MV-4-11 (cell line): Measurements from ENCODE around the gene CEACAM8.
"Not testable (repeated sequence)": the region's sequence is repeated elsewhere in the genome, so short reads cannot be mapped to it uniquely, and the experiment has no call there.

Experiments
- DNase-seq: peaks from one replicate; lab custom pipeline; 2025; lab: John Stamatoyannopoulos, UW

Gene CEACAM8

DNA sequence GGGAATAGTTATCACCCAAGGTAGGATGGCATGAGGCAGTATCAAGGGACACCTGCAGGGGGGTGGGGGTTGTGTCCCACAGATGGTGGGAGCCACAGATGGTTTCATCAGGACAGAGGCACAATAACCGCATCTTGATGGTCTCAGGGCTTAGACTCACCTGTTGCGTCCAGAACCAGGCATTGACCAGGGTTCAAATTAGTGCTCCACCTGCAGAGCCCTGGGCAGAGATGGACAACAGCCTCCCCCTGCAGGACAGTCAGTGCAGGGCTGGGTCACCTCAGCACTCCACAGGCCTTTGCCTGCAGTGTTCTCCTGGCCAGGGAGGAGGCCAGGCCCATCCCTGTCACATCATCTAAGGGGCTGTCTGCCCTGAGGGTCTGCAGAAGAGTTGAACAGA, 51.9 kb downstream of the CEACAM8 start:
- no peak for DNase-seq

DNA sequence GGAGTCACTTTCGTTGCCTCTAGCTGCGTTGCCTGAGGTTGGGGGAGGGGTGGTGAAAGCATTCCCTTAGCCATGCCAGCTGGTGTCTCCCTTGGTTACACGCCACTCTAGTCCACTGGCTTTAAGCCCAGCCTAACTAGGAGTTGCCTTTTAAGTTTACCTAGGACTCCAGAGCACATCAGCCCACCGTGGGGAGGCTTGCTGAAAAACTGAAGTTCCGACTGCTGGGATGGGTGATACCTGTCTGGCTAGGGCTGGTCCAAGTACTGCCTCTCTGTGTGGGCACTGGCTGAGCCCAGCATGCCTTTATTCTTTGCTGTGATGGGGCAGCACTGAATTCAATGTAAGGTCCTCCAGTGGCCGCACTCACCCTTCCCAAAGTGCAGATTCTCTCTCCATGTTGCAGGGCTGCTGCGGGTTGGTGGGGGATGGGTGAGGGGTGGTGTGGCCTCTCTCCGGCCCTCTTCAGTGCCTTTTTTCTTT, 54.6 kb downstream of the CEACAM8 start:
- no peak for DNase-seq

DNA sequence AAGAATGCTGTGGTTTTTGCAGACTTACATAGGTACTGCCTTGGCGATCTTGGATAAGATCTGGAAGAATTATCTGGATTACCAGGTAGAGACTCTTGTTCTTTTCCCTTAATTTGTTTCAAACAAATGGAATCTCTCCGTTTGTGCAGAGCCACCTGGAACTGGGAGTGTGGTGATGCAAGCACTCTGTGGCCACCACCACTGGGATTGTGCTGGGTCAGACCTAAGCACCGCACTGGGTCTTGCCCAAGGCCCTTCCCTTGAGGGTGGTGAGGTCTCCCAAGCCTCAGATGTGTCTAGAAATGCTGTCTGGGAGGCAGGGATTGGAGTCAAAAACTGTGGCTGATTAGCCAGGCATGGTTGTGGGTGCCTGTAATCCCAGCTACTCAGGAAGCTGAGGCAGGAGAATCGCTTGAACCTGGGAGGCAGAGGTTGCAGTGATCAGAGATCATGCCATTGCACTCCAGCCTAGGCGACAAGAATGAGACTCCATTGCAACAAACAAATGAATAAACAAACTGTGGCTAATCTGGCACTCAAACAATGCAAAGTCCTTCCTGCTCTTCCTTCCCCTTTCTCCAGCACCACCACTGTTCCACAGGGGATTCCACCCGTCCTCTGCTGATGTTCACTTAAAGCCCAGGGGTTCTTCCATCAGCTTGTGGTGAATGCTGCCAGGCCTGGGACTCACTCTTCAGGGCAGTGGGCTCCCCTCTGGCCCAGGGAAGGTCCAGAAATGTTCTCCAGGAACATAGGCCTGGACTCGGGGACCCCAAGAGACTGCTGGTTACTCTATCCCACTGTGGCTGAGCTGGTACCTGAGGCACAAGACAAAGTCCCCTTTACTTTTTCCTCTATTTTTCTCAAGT, 55.6 kb downstream of the CEACAM8 start:
- no peak for DNase-seq

DNA sequence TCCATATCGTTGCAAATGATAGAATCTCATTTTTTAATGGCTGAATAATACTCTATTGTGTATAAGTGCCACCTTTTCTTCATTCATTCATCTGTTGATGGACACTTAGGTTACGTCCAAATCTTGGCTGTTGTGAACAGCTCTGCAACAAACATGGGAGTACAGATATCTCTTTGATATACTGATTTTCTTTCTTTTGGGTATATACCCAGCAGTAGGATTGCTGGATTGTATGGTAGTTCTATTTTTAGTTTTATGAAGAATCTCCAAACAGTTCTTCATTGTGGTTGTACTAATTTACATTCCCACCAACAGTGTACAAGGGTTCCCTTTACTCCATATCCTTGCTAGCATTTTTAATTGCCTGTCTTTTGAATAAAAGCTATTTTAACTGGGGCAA, 59.4 kb downstream of the CEACAM8 start:
- DNase-seq = not testable (repeated sequence)

DNA sequence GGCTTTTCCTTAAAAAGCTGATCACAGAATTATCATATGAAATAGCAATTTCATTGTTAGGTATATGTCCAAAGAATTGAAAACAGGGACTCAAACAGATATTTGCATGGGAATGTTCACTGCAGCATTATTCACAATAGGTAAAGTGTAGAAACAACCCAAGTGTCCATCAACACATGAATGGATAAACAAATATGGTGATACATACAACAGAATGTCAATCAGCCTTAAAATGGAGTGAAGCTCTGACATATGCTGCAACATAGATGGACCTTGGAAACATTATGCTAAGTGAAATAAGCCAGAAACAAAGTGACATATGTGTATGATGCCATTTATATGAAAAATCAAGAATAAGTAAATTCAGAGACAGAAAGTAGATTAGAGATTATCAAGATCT, 60.3 kb downstream of the CEACAM8 start:
- DNase-seq = no peak

DNA sequence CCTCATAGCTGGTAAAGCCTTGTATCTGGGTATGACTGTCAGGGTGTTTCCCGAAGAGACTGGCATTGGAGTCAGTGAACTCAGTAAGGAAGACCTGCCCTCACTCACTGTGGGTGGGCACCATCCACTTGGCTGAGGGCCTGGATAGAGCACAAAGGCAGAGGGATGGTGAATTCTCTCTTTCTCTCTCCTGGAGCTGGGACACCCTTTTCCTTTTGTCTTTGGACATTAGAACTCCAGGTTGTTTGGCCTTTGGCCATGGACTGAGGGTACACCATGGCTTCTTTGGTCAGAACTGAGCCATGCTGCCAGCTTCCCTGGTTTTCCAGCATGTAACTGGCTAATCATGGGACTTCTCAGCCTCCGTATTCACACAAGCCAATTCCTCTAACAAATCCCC, 61.8 kb downstream of the CEACAM8 start:
- DNase-seq = no peak

DNA sequence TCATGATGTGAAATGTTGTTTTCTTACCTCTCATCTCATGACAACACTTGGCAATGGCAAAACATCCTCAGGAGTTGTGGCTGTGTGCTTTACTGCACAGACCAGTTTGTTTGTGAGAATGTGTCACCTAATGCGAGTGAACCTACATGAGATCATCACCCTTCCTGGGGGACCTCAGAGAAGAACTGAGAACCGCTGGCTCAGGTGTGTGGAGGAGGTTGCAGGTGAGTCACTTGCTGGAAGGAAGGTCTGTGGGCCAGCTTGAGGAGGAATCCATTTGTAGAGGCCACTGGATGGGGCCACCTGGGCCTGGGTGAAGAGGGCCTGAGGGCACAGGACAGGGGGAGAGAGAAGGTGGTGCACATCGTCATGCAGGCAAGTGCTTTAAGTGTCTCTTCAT, 63.4 kb downstream of the CEACAM8 start:
- DNase-seq = no peak
